Measurements from ENCODE around the gene PRKACB.

- TF ChIP-seq SIN3A (IDR thresholded peaks at IDR 0.05; ENCODE audit: borderline replicate concordance, insufficient read depth, low read length), result no peak
- TF ChIP-seq POLR2AphosphoS5 (IDR thresholded peaks at IDR 0.05; ENCODE audit: low read depth, low read length), result no peak
Observed at GRCh38 chr1:84146411-84147032, 2.5 kb downstream of the PRKACB start.
